Transverse colon (tissue), 4 donors: ENCODE measurements around the gene KLF13.

Experiments used
- CTCF ChIP-seq, 5 experiments: fragments of 200-600 bp in 3 of 5; fragments of 450-650 bp in 2 of 5; sonication (generic) in 3 of 5; IDR thresholded peaks; 1 replicate in 2 of 5; 2 replicates in 3 of 5; pipeline ENCODE4 v1.5.1; 2016 to 2017; ENCODE audit warnings: antibody characterized with exemption in 5 of 5, inconsistent platforms in 3 of 5, mild to moderate bottlenecking in 2 of 5, moderate library complexity in 1 of 5
- POLR2A ChIP-seq: fragments of 450-650 bp; IDR thresholded peaks from one replicate; pipeline ENCODE4 v1.6.1; 2016; ENCODE audit warnings: antibody characterized with exemption, mild to moderate bottlenecking, moderate library complexity
- POLR2AphosphoS5 ChIP-seq, 3 donors: sonication (generic); formaldehyde crosslinking; IDR thresholded peaks; one replicate each; pipeline ENCODE4 v1.6.1; 2016; ENCODE audit warnings: antibody characterized with exemption in 3 of 3

GRCh38 chr15:31330836-31331235 lies 4.2 kb downstream of the KLF13 start:
- no peak for TF ChIP-seq CTCF (IDR thresholded peaks at IDR 0.05)
- no peak for TF ChIP-seq POLR2AphosphoS5 (IDR thresholded peaks at IDR 0.05)
- TF ChIP-seq POLR2A, result no peak
